HG02981 (cell line): Measurements from ENCODE around the gene TMPRSS12.
"Not testable (repeated sequence)": the region's sequence is repeated elsewhere in the genome, so short reads cannot be mapped to it uniquely, and the experiment has no call there.

Experiments used
- ATAC-seq: cut with Tn5 transposase; IDR thresholded peaks from one replicate; pipeline ENCODE4 v1.9.1; 2021; ENCODE audit warnings: mild to moderate bottlenecking, moderate library complexity; ENCODE audit not compliant: unreplicated experiment

The TMPRSS12 gene, protein sequence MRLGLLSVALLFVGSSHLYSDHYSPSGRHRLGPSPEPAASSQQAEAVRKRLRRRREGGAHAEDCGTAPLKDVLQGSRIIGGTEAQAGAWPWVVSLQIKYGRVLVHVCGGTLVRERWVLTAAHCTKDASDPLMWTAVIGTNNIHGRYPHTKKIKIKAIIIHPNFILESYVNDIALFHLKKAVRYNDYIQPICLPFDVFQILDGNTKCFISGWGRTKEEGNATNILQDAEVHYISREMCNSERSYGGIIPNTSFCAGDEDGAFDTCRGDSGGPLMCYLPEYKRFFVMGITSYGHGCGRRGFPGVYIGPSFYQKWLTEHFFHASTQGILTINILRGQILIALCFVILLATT

DNA sequence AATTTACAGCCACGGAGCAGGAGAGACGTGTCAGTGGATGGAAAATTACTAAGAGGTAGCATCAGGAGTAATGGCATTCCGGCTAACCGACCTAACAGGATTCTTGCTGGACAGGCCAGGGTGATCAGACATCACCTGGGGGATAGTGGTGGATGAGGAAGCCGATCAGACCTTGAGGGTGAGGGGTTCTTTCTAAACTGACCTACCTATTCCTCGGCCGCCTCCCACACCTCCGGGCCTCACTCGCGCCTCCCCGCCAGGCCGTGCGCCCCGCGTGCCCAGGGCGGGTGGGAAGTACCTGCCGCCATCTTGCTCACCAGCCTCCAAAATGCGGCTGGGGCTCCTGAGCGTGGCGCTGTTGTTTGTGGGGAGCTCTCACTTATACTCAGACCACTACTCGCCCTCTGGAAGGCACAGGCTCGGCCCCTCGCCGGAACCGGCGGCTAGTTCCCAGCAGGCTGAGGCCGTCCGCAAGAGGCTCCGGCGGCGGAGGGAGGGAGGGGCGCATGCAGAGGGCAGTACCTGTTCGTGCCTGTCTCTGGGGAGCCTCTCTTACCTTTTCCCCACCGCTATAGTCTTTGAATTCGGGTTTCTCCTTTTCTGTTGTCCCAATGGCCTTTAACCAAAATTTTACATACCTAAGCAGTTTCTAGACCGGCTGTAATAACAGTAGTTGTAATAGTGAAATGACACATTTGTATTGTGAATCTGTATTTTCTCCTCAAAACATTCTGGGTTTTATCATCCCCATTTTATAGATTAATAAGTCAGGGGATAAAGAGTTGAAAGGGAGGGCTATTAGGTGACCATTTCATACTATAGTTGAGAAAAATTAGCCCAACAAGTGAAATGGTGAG, at the start of gene TMPRSS12:
TSS of gene TMPRSS12 (plus strand) at position 290 of the 857 bp plus-strand sequence. CDS start at position 329, 39 bp downstream.
- no peak for ATAC-seq

- ATAC-seq: no peak
Observed at GRCh38 chr12:50799908-50800307, 42.8 kb upstream of the TMPRSS12 start.

GRCh38 chr12:50803230-50803875, 39.4 kb upstream of the TMPRSS12 start:
- no peak for ATAC-seq

GRCh38 chr12:50806176-50806575, 36.5 kb upstream of the TMPRSS12 start:
- ATAC-seq: no peak

GRCh38 chr12:50809131-50809530, 33.6 kb upstream of the TMPRSS12 start:
- not testable (repeated sequence) for ATAC-seq

DNA sequence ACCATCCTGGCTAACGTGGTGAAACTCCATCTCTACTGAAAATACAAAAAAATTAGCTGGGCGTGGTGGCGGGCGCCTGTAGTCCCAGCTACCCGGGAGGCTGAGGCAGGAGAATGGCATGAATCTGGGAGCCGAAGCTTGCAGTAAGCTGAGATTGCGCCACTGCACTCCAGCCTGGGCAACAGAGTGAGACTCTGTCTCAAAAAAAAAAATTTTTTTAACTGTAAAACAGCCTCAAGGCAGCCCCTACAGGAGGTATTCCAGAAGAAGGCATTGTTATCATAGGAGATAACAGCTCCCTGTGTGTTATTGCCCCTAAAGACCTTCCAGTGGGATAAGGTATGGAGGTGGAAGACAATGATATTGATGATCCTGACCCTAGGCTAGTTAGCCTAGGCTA, 27.8 kb upstream of the TMPRSS12 start:
- not testable (repeated sequence) for ATAC-seq

- no peak for ATAC-seq
Observed at GRCh38 chr12:50820177-50820576, 22.5 kb upstream of the TMPRSS12 start.

DNA sequence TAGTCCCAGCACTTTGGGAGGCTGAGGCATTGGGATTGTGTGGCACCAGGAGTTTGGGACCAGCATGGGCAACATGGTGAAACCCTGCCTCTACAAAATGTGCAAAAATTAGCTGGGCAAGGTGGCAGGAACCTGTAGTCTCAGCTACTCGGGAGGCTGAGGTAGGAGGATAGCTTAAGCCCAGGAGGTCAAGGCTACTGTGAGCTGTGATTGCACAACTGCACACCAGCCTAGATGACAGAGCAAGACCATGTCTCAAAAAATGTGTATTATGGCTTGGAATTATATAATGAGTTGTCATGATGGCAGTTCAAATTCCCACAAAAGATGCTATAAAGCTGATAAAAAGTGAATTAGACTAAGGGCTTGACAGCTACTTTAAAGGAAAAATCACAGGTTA, 20.6 kb upstream of the TMPRSS12 start:
- no peak for ATAC-seq

DNA sequence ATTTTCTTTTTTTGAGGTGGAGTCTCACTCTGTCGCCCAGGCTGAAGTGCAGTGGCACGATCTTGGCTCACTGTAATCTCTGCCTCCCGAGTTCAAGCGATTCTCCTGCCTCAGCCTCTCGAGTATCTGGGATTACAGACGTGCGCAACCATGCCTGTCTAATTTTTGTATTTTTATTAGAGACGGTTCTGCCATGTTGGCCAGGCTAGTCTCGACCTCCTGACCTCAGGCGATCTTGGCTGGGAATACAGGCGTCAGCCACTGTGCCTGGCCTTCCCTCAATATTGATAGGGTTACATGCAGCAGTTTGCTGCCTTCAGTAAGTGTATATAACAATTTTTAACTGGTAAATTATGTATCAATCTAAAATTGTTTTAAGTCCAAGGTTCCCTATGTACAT, 19.0 kb upstream of the TMPRSS12 start:
- ATAC-seq: not testable (repeated sequence)

GRCh38 chr12:50824914-50825313, 17.8 kb upstream of the TMPRSS12 start:
- ATAC-seq: no peak

DNA sequence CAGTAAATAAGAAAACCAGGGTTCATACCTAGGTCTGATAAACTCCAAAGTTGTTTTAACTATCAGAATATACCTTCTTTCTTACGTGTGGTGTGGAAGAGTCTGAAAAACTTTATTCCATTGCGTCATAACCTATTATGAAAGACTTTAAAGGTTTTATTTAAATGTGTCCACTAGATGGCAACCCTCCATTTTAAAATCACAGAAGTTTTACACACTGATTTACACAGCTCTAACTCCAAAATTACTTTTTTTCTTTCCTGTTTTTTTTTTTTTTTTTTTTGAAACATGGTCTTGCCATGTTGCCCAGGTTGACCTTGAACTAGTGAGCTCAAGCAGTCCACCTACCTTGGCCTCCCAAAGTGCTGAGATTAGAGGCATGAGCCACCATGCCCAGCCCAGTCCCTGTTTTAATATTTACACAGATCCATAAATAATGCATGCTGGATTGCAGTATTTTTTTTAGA, 17.3 kb upstream of the TMPRSS12 start:
- no peak for ATAC-seq

DNA sequence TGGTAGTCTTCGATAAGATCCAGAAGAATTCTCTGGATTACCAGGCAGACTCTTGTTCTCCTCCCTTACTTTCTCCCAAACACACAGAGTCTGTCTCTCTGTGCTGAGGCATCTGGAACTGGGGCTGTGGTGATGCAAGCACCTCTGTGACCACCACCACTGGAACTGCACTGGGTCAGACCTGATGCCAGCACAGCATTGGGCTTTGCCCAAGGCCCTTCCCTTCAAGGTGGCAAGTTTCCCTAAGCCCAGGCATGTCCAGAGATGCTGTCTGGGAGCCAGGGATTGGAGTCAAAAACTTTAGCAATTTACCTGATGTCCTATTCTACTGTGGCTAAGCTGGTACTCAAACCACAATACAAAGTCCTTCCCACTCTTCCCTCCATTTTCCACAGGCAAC, 14.6 kb upstream of the TMPRSS12 start:
- ATAC-seq: no peak

DNA sequence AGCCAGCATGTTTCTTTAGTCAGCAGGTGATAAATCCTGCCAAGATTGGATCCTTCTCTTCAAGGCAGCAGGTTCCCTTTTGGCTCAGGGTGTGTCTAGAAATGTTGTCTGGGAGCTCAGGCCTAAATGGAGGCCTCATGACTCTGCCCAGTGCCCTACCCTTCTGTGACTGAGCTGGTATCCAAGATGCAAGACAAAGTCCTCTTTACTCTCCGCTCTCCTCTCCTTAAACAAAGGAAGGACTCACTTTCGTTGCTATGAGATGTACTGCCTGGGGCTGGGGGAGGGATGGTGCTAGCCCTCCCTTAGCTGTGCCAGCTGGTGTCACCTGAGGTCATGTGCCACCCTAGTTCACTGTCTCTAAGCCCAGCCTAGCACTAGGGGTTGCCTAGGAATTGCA, 13.8 kb upstream of the TMPRSS12 start:
- ATAC-seq: no peak

GRCh38 chr12:50833801-50834200, 8.9 kb upstream of the TMPRSS12 start:
- not testable (repeated sequence) for ATAC-seq

DNA sequence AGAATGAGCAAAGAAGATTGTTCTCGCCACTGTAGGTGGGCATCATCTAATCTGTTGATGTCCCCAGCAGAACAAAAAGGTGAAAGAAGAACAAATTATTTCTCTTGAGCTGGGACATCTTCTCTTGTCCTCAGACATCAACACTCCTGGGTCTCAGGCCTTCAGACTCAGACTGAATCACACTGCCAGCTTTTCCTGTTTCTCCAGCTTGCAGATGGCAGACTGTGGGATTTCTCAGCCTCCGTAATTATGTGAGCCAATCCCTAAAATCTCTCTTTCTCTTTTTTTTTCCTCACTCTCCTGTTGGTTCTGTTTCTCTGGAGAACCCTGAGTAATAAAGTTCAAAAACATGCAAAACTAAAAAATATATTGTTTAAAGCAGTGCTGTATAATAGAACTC, 3.7 kb upstream of the TMPRSS12 start:
- ATAC-seq: no peak

DNA sequence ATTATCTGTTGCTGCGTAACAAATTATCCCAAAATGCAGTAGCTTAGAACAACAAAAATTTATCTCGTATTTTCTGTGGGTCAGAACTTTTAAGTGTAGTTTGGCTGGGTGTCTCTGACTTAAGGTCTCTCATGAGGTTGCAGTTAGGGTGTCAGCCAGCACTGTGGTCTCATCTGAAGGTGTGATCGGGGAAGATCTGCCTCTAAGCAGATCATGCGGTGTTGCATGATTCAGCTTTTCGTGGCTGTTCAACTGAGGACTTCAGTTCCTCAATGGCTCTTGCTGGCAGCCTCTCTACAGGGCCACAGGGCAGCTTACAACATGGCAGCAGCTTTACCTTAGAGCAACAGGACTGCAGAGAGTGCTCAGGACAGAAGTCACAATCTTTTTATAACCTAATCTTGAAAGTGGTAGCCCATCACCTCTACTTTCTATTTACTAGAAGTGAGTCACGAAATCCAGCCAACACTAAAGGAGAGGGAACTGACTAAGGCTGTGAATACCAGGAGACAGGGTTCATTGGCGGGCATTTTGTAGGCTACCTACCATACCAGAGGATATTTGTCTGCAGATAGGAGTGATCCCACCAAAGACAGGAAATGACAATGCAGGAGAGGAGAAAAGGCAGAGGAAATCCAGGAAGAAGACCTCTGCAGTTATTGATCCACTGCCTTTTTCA, 1.8 kb upstream of the TMPRSS12 start:
- no peak for ATAC-seq

DNA sequence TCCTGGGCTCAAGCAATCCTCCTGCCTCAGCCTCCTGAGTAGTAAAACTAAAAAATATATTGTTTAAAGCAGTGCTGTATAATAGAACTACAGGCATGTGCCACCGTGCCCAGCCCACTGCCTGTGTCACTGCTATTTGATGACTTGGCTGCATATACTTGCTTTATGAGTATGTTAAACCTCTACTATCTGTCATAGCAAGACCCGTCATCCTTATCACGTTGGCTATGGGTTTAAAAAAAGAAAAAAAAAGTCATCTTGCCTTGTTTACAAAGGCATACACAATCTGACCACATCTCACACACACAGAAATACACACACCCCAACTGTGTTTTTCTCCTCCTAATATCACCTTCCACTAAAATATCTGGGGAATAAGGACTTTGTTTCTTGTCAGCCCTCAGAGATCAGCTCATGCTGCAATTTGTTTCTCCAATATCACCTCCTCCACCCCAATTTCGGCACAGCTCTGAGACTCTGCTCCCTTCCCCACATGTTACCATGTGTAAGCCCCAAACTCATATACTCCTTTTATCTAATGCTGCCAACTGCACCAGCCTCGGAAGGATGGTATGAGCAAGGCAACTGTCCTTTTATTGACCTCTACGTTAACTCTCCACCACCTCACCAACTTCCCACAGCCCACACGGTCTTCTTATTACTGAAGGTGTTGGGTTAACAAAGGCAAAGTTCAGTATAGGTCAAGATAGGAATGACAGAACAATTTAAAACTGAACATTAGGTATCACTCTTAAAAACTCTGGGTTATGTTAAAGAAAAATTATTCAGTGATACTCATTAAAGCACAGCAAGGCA, 802 bp upstream of the TMPRSS12 start:
- no peak for ATAC-seq

DNA sequence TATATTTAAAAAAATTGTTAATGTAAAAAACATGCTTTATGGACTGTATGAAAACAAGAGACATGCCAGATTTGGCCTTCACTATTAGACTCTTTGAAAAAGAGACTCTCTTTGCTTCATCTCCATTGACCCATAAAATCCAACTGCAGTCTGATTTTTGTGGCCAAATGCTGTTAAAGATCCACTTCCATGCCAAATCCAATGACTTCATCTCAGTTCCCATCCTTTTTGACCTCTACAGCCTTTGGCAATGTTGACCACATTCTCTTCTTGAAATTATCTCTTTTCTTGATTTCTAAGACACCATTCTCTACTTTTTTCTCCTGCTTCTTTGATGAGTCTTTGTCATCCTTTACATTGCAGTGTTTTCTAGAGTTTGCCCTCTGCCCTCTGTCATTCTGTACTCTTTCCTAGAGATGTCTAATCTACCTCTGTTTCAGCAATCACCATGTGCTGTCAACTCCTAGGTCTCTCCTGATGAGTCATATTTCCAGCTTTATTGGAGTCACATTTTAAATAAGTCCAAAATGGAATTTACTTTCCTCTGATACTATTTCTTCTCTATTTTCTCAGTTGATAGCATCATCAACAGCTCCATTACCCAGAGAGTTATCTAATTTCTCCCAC, 2.4 kb downstream of the TMPRSS12 start:
- ATAC-seq: no peak

DNA sequence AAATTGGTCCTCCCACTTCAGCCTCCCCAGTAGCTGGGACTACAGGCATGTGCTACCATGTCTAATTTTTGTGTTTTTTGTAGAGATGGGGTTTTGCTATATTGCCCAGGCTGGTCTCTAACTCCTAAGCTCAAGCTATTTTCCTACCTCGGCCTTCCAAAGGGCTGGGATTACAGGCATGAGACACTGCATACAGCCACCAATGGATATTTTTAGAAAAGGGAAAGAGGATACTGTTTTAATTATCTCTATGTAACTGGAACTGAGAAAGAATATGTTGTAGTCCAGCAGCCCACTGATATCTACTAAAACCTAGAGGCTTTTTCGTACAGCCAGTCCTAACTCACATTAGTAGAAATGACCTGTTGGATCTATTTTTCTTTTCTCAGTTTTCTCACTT, 6.2 kb downstream of the TMPRSS12 start:
- no peak for ATAC-seq

DNA sequence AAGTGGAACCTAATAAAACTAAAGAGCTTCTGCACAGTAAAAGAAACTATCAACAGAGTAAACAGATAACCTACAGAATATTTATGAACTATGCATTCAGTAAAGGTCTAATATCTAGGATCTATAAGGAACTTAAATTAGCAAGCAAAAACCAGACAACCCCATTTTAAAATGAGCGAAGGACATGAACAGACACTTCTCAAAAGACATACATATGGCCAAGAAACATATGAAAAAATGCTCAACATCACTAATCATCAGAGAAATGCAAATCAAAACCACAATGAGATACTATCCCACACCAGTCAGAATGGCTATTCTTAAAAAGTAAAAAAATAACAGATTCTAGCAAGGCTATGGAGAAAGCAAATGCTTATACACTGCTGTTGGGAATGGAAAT, 12.5 kb downstream of the TMPRSS12 start:
- not testable (repeated sequence) for ATAC-seq
